GM12878 (cell line): Measurements from ENCODE around the gene PLAC1.

ENCODE experiments used
- BRCA1 ChIP-seq: IDR thresholded peaks from 2 replicates; pipeline ENCODE4 v1.6.1; 2011; ENCODE audit warnings: low read depth, low read length, improper control_type of control experiment
- CBFB ChIP-seq: IDR thresholded peaks from 2 replicates; pipeline ENCODE4 v1.6.1; 2016; ENCODE audit warnings: antibody characterized with exemption, low read depth
- CREM ChIP-seq: IDR thresholded peaks from 2 replicates; pipeline ENCODE4 v1.6.1; 2014; ENCODE audit warnings: antibody characterized with exemption, low read depth
- CTCF ChIP-seq, 3 experiments: IDR thresholded peaks in 2 of 3; conservative IDR thresholded peaks in 1 of 3; 2 replicates each; pipeline ENCODE4 v1.5.1; 2011; ENCODE audit warnings: low read depth in 3 of 3, low read length in 3 of 3, mild to moderate bottlenecking in 3 of 3, control low read depth in 2 of 3, moderate library complexity in 2 of 3, inconsistent platforms in 1 of 3, mixed read lengths in 1 of 3; ENCODE audit not compliant: control insufficient read depth in 2 of 3, insufficient read depth in 1 of 3; ENCODE audit errors: extremely low read depth in 1 of 3
- EP300 ChIP-seq, 2 experiments: fragments of 150-350 bp in 1 of 2; IDR thresholded peaks; 2 replicates each; pipeline ENCODE4 v1.6.1; 2011 to 2012; ENCODE audit warnings: low read depth in 2 of 2, low read length in 2 of 2, borderline replicate concordance in 1 of 2, improper control_type of control experiment in 1 of 2, inconsistent platforms in 1 of 2; ENCODE audit not compliant: control insufficient read depth in 1 of 2
- HCFC1 ChIP-seq: fragments of 150-350 bp; IDR thresholded peaks from 2 replicates; pipeline ENCODE4 v1.6.1; 2014; ENCODE audit warnings: low read length
- JUNB ChIP-seq: IDR thresholded peaks from 2 replicates; pipeline ENCODE4 v1.6.1; 2016; ENCODE audit warnings: antibody characterized with exemption, mild to moderate bottlenecking
- NFYB ChIP-seq: IDR thresholded peaks from 2 replicates; pipeline ENCODE4 v1.6.1; 2011; ENCODE audit warnings: low read depth, mild to moderate bottlenecking, low read length, improper control_type of control experiment, moderate library complexity; ENCODE audit not compliant: insufficient read depth
- PBX3 ChIP-seq: IDR thresholded peaks from 2 replicates; pipeline ENCODE4 v1.6.1; 2011; ENCODE audit warnings: mild to moderate bottlenecking, low read depth, low read length, moderate library complexity; ENCODE audit not compliant: insufficient replicate concordance
- POLR2A ChIP-seq: IDR thresholded peaks from 2 replicates; pipeline ENCODE4 v1.6.1; 2011; ENCODE audit warnings: low read depth, mild to moderate bottlenecking, low read length
- POLR2AphosphoS5 ChIP-seq: IDR thresholded peaks from 2 replicates; pipeline ENCODE4 v1.6.1; 2011; ENCODE audit warnings: mild to moderate bottlenecking, low read length, inconsistent platforms
- SRF ChIP-seq, 2 experiments: IDR thresholded peaks; 2 replicates each; pipeline ENCODE4 v1.6.1; 2011; ENCODE audit warnings: low read depth in 2 of 2, low read length in 2 of 2, mild to moderate bottlenecking in 1 of 2, moderate library complexity in 1 of 2
- TAF1 ChIP-seq: IDR thresholded peaks from 2 replicates; pipeline ENCODE4 v1.6.1; 2011; ENCODE audit warnings: mild to moderate bottlenecking, low read depth, low read length, borderline replicate concordance

- TF ChIP-seq SRF (IDR thresholded peaks at IDR 0.05; ENCODE audit: low read depth in 2 of 2, low read length in 2 of 2), result no peak
- TF ChIP-seq POLR2AphosphoS5, result no peak
- TF ChIP-seq CTCF (IDR thresholded peaks at IDR 0.05 in 2 of 3, conservative IDR thresholded peaks at IDR 0.05 in 1 of 3; ENCODE audit: control insufficient read depth in 2 of 3, extremely low read depth in 1 of 3, insufficient read depth in 1 of 3, low read depth in 3 of 3, low read length in 3 of 3), result no peak
- TF ChIP-seq CREM, result no peak
- TF ChIP-seq CBFB, result no peak
- no peak for TF ChIP-seq HCFC1
- TF ChIP-seq TAF1, result no peak
- no peak for TF ChIP-seq POLR2A
- no peak for TF ChIP-seq NFYB
- TF ChIP-seq JUNB, result no peak
- TF ChIP-seq PBX3, result no peak
- TF ChIP-seq EP300 (IDR thresholded peaks at IDR 0.05; ENCODE audit: borderline replicate concordance in 1 of 2, control insufficient read depth in 1 of 2, low read depth in 2 of 2, low read length in 2 of 2), result no peak
- no peak for TF ChIP-seq BRCA1
These were observed 112.1 kb downstream of the PLAC1 start for GRCh38 chrX:134546187-134546586.
